ENCODE data around the gene ID4.

GRCh38 chr6:19837511-19838441 is 606 bp downstream of the ID4 start:
- no peak for TF ChIP-seq CTCF (IDR thresholded peaks at IDR 0.05)
- TF ChIP-seq POLR2A (IDR thresholded peaks at IDR 0.05), result no peak
